Kidney epithelial cell (primary cell): Measurements from ENCODE around the gene SUCLA2. TPM values are rescaled to one million over a fixed set of nuclear protein-coding genes. Genes with fewer than 3 reads are reported as not detected.
A peak's percentile ranks its signal among the peaks of the same experiment; 100 is the strongest.

Experiments used
- DNase-seq: peaks from one replicate; pipeline ENCODE4 v3.0.0-alpha.2; 2010; ENCODE audit warnings: low read depth
- H3K27me3 ChIP-seq: 2 replicates; pipeline ENCODE4 v1.6.0; 2011; ENCODE audit warnings: low read length; ENCODE audit not compliant: control insufficient read depth, insufficient read depth
- H3K36me3 ChIP-seq: 2 replicates; pipeline ENCODE4 v1.5.1; 2011; ENCODE audit warnings: low read length; ENCODE audit not compliant: control insufficient read depth, insufficient read depth
- H3K4me3 ChIP-seq: 2 replicates; pipeline ENCODE4 v1.5.1; 2011; ENCODE audit warnings: low read depth, mild to moderate bottlenecking, control low read depth, low read length
- CTCF ChIP-seq: IDR thresholded peaks from 2 replicates; pipeline ENCODE4 v1.5.1; 2011; ENCODE audit warnings: mild to moderate bottlenecking, moderate library complexity, low read length, control low read depth, inconsistent platforms; ENCODE audit not compliant: insufficient read depth, poor library complexity, severe bottlenecking
- total RNA-seq: library from RNA; depleted of rRNA; stranded (reverse); fragments of >200 nt; gene quantifications from 2 replicates; pipeline ENCODE4 v1.2.3, GENCODE V29; 2015

Gene SUCLA2
- total RNA-seq, 1 donor from 2014 or later: 32.7 TPM

GRCh38 chr13:48038761-48039160 is 37.7 kb upstream of the SUCLA2 start:
- no peaks in the 10 kb centered on the region for H3K36me3 ChIP-seq
- DNase-seq: no peak
- no peak for TF ChIP-seq CTCF
- H3K27me3 ChIP-seq: no peaks in the 10 kb centered on the region
- no peak overlapping the region for H3K4me3 ChIP-seq

- no peaks in the 10 kb centered on the region for H3K27me3 ChIP-seq
- peak; percentile 77 for DNase-seq
- H3K4me3 ChIP-seq: peak within 1 kb of the TSS; percentile 68
- H3K36me3 ChIP-seq: no peaks in the 10 kb centered on the region
- TF ChIP-seq CTCF: peak; percentile 99
These were observed 36.5 kb upstream of the SUCLA2 start, which contains the start of gene NUDT15 for GRCh38 chr13:48037346-48038173. Gene NUDT15, plus strand, starts transcription at chr13:48037726. Its CDS starts 21 bp downstream, at chr13:48037747.

GRCh38 chr13:48029859-48030258 is 28.8 kb upstream of the SUCLA2 start:
- H3K36me3 ChIP-seq: no peaks in the 10 kb centered on the region
- H3K27me3 ChIP-seq: no peaks in the 10 kb centered on the region
- H3K4me3 ChIP-seq: no peak overlapping the region
- no peak for DNase-seq
- TF ChIP-seq CTCF: no peak

GRCh38 chr13:48028066-48028465 is 27.0 kb upstream of the SUCLA2 start:
- Histone ChIP-seq H3K36me3 (no peaks in the 10 kb centered on the region), H3K4me3 (no peak overlapping the region), H3K27me3 (no peaks in the 10 kb centered on the region)
- no peak for DNase-seq
- no peak for TF ChIP-seq CTCF

GRCh38 chr13:48019796-48020195 is 18.7 kb upstream of the SUCLA2 start:
- H3K4me3 ChIP-seq: no peak overlapping the region
- no peak for DNase-seq

More at GRCh38 chr13:48019796-48020195, 18.7 kb upstream of the SUCLA2 start:
- TF ChIP-seq CTCF: no peak
- H3K36me3 ChIP-seq: no peaks in the 10 kb centered on the region
- no peaks in the 10 kb centered on the region for H3K27me3 ChIP-seq
